BJ (cell line): ENCODE measurements around the gene PTPRG. TPM values are rescaled to one million over a fixed set of nuclear protein-coding genes. Genes with fewer than 3 reads are reported as not detected.

Experiments used
- CTCF ChIA-PET: fragments of 350-600 bp; formaldehyde crosslinking; extraction: SDS; loops from one replicate; lab custom pipeline; 2021; ENCODE audit warnings: antibody characterized with exemption, inconsistent platforms; lab: Yijun Ruan, JAX
- POLR2A ChIA-PET: fragments of 300-600 bp; sonication (Branson Sonifier 250); formaldehyde crosslinking; extraction: SDS; loops from one replicate; lab custom pipeline; 2021; ENCODE audit warnings: antibody characterized with exemption; lab: Charles Lee
- DNase-seq: peaks from one replicate; pipeline ENCODE4 v3.0.0-alpha.2; 2011; ENCODE audit warnings: low read depth
- H3K27me3 ChIP-seq: 2 replicates; pipeline ENCODE4 v1.6.0; 2011; ENCODE audit warnings: low read length; ENCODE audit not compliant: control insufficient read depth, insufficient read depth
- H3K36me3 ChIP-seq: 2 replicates; pipeline ENCODE4 v1.5.1; 2011; ENCODE audit warnings: low read length; ENCODE audit not compliant: control insufficient read depth, insufficient read depth
- H3K4me3 ChIP-seq: 2 replicates; pipeline ENCODE4 v1.5.1; 2011; ENCODE audit warnings: low read depth, mild to moderate bottlenecking, control low read depth, low read length
- polyA plus RNA-seq: library from polyadenylated mRNA; depleted of rRNA; stranded (reverse); fragments of >200 nt; gene quantifications from 2 replicates; pipeline ENCODE4 v1.2.3, GENCODE V29; 2011
- TF ChIP-seq, protein P1 (sequence below): IDR thresholded peaks from 2 replicates; pipeline ENCODE4 v1.5.1; 2011; ENCODE audit warnings: low read depth, mild to moderate bottlenecking, control low read depth, inconsistent platforms, low read length, moderate library complexity; ENCODE audit not compliant: insufficient read depth

Gene PTPRG
- polyA plus RNA-seq, 1 experiment = 20.8 TPM

DNA sequence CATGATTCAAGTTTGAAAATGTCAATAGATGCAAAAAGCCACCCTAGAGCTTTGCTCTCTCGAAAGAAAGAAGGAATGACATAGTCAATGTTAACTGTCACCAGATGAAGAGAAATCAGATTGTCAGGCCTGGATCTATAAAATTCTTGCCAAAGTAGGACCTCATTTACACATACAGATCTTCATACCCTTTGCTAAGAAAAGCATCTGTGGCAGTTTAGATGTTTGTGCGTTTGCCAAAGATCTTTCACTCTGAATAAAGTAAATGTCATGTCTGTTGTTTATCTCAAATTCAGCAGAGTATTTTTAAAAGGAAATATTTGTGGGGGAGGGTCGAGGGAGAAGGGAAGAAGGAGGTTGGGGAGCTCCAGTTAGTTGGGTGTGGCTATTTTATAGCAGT, 692.6 kb downstream of the PTPRG start:
- Histone ChIP-seq H3K4me3 (no peak overlapping the region), H3K36me3 (no peaks in the 10 kb centered on the region), H3K27me3 (no peaks in the 10 kb centered on the region)
- TF ChIP-seq, protein P1, sequence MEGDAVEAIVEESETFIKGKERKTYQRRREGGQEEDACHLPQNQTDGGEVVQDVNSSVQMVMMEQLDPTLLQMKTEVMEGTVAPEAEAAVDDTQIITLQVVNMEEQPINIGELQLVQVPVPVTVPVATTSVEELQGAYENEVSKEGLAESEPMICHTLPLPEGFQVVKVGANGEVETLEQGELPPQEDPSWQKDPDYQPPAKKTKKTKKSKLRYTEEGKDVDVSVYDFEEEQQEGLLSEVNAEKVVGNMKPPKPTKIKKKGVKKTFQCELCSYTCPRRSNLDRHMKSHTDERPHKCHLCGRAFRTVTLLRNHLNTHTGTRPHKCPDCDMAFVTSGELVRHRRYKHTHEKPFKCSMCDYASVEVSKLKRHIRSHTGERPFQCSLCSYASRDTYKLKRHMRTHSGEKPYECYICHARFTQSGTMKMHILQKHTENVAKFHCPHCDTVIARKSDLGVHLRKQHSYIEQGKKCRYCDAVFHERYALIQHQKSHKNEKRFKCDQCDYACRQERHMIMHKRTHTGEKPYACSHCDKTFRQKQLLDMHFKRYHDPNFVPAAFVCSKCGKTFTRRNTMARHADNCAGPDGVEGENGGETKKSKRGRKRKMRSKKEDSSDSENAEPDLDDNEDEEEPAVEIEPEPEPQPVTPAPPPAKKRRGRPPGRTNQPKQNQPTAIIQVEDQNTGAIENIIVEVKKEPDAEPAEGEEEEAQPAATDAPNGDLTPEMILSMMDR = no peak
- ChIA-PET POLR2A (no interaction called here), CTCF (interaction anchor here (1.3 kb wide), 1 partner anchor 9 kb away, joined by 4 read pairs; no protein-coding TSS in a partner anchor)
- DNase-seq = no peak

DNA sequence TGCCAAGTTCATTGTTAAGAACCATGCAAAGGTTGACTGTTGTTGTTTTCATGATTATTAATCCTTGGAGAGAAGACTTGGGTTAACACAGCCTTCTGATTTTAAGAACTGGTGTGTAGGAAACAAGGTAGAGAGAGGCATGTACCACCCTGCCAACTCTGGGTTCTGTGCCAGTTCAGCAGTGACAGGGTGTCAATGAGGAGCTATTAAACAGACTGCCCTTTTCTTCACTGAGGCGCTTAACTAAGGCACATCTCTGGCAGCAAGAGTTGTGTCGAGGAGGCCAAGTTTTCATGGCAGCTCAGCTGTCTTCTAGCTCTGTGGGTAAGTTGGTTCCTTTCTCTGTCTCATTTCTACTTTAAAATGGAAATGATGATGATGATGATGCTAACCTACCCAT, 694.4 kb downstream of the PTPRG start:
- POLR2A ChIA-PET = no interaction called here
- CTCF ChIA-PET = no interaction called here
- no peak for DNase-seq
- H3K4me3 ChIP-seq = no peak overlapping the region
- no peaks in the 10 kb centered on the region for H3K27me3 ChIP-seq
- no peaks in the 10 kb centered on the region for H3K36me3 ChIP-seq
- TF ChIP-seq, protein P1 = no peak

- Histone ChIP-seq H3K36me3 (no peaks in the 10 kb centered on the region), H3K27me3 (no peaks in the 10 kb centered on the region), H3K4me3 (no peak overlapping the region)
- DNase-seq = no peak
- ChIA-PET CTCF (no interaction called here), POLR2A (no interaction called here)
- TF ChIP-seq, protein P1 = no peak
Observed at GRCh38 chr3:62259924-62260323, 698.6 kb downstream of the PTPRG start.

DNA sequence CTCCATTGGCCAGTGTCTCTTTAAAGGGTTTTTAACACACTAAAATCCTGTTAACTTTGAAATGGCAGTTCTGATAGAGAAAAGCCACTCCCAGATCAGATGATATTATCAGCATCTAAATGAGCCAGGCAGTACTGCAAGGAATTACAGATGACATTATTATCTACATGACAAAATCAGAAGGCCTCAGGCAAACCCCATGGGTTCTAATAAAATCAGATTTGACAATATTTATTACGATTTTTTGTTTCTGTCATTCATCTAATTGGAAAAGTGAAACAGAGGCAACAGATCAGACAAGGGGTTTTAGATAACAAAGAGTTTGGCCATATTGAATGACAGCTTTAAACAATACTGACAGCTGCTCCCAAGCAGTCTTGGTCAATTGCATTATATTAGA, 699.3 kb downstream of the PTPRG start:
- ChIA-PET POLR2A (no interaction called here), CTCF (no interaction called here)
- Histone ChIP-seq H3K36me3 (no peaks in the 10 kb centered on the region; the same call in 1 of the 2 replicates), H3K27me3 (no peaks in the 10 kb centered on the region), H3K4me3 (no peak overlapping the region)
- TF ChIP-seq, protein P1 = no peak
- no peak for DNase-seq

- Histone ChIP-seq H3K4me3 (no peak overlapping the region), H3K36me3 (no peaks in the 10 kb centered on the region; the same call in 1 of the 2 replicates), H3K27me3 (no peaks in the 10 kb centered on the region)
- POLR2A ChIA-PET = no interaction called here
- DNase-seq = no peak
- TF ChIP-seq, protein P1 = no peak
- CTCF ChIA-PET = interaction anchor here (0.5 kb wide), 1 partner anchor 601 kb away, joined by 5 read pairs; no protein-coding TSS in a partner anchor
Observed at GRCh38 chr3:62261121-62261520, 699.8 kb downstream of the PTPRG start.
